Suppressor macrophage treated with lipopolysaccharide for 1 hour (primary cell): Measurements from ENCODE around the gene SMC1B.
A peak's percentile ranks its signal among the peaks of the same experiment; 100 is the strongest.
"Not testable (repeated sequence)": the region's sequence is repeated elsewhere in the genome, so short reads cannot be mapped to it uniquely, and the experiment has no call there.

Source experiments
- DNase-seq, 3 donors: peaks; one replicate each; pipeline ENCODE4 v3.0.0-alpha.2; 2020 to 2022

Gene SMC1B

GRCh38 chr22:45340323-45340722, 73.1 kb downstream of the SMC1B start:
- DNase-seq: no peak

- no peak for DNase-seq
Observed at GRCh38 chr22:45338795-45339194, 74.6 kb downstream of the SMC1B start.

GRCh38 chr22:45337536-45337935, 75.9 kb downstream of the SMC1B start:
- DNase-seq: no peak

- DNase-seq: no peak
Observed at GRCh38 chr22:45336971-45337431, 76.4 kb downstream of the SMC1B start.

GRCh38 chr22:45335854-45336522, 77.4 kb downstream of the SMC1B start:
- no peak for DNase-seq

- DNase-seq: no peak
Observed at GRCh38 chr22:45335021-45335818, 78.2 kb downstream of the SMC1B start.

GRCh38 chr22:45334528-45334927, 78.9 kb downstream of the SMC1B start:
- DNase-seq: no peak

- DNase-seq: no peak
Observed at GRCh38 chr22:45334068-45334467, 79.3 kb downstream of the SMC1B start.

GRCh38 chr22:45332001-45332400, 81.4 kb downstream of the SMC1B start:
- DNase-seq: no peak

- DNase-seq: no peak
Observed at GRCh38 chr22:45331486-45331885, 81.9 kb downstream of the SMC1B start.

GRCh38 chr22:45330548-45330947, 82.9 kb downstream of the SMC1B start:
- no peak for DNase-seq

- DNase-seq: no peak
Observed at GRCh38 chr22:45329530-45329936, 83.9 kb downstream of the SMC1B start.

GRCh38 chr22:45328822-45329529, 84.4 kb downstream of the SMC1B start:
- peak; percentile 47 to 65 (median 61) for DNase-seq

GRCh38 chr22:45328261-45328660, 85.1 kb downstream of the SMC1B start:
- DNase-seq: not testable (repeated sequence)

- no peak for DNase-seq
Observed at GRCh38 chr22:45324311-45324711, 89.1 kb downstream of the SMC1B start.

- DNase-seq: no peak
Observed at GRCh38 chr22:45323695-45324094, 89.7 kb downstream of the SMC1B start.

- DNase-seq: no peak
Observed at GRCh38 chr22:45322873-45323525, 90.4 kb downstream of the SMC1B start.

- no peak for DNase-seq
Observed at GRCh38 chr22:45321827-45322226, 91.6 kb downstream of the SMC1B start.

GRCh38 chr22:45320357-45320976, 92.9 kb downstream of the SMC1B start:
- DNase-seq: no peak

- DNase-seq: no peak
Observed at GRCh38 chr22:45319324-45319685, 94.1 kb downstream of the SMC1B start.

- peak in 2 of 3 donors; percentile 52 to 58 for DNase-seq
Observed at GRCh38 chr22:45318558-45319323, 94.7 kb downstream of the SMC1B start.

GRCh38 chr22:45318168-45318557, 95.2 kb downstream of the SMC1B start:
- peak; percentile 81 to 82 (median 81) for DNase-seq
